SU-DHL-6 (cell line): ENCODE data around the gene SLC35C1.

ENCODE experiments used
- CTCF ChIP-seq: fragments of 200-600 bp; sonication (generic); IDR thresholded peaks from one replicate; pipeline ENCODE4 v1.5.1; 2017; ENCODE audit warnings: antibody characterized with exemption, mild to moderate bottlenecking, low read length, moderate library complexity; ENCODE audit not compliant: insufficient read depth, poor library complexity, severe bottlenecking
- EZH2phosphoT487 ChIP-seq: fragments of 200-600 bp; sonication (generic), shearing (Covaris generic); conservative IDR thresholded peaks from 2 replicates; pipeline ENCODE4 v1.6.1; 2018; ENCODE audit warnings: mild to moderate bottlenecking, antibody characterized with exemption, low read length, moderate library complexity, mixed read lengths

GRCh38 chr11:45847911-45848316, 43.0 kb downstream of the SLC35C1 start:
- peak; percentile 12 for TF ChIP-seq CTCF
- no peak for TF ChIP-seq EZH2phosphoT487
